HCT116 (cell line): ENCODE data around the gene CADPS2. TPM values are rescaled to one million over a fixed set of nuclear protein-coding genes. Genes with fewer than 3 reads are reported as not detected.

ENCODE experiments used
- ATAC-seq: fragments of 200-7000 bp; cut with Tn5 transposase; 2 replicates; pipeline ENCODE4 v1.9.1; 2020; ENCODE audit warnings: mild to moderate bottlenecking, moderate library complexity
- BruUV-seq: library from RNA; stranded (reverse); fragments of 400-500 nt; replicated peaks from 2 replicates; lab custom pipeline; 2021; lab: Mats Ljungman, UMichigan
- CTCF ChIA-PET: fragments of 300-600 bp; sonication (Branson Sonifier 250); formaldehyde crosslinking; loops from one replicate; lab custom pipeline; 2021; ENCODE audit warnings: antibody characterized with exemption; lab: Charles Lee
- POLR2A ChIA-PET: fragments of 300-600, 350-600 bp; sonication (Branson Sonifier 250); formaldehyde crosslinking; loops from one replicate; lab custom pipeline; 2021; ENCODE audit warnings: antibody characterized with exemption; lab: Charles Lee
- RAD21 ChIA-PET, 2 experiments: fragments of 300-600 bp; sonication (Branson Sonifier 250); formaldehyde crosslinking; loops; one replicate each; lab custom pipeline; 2023; ENCODE audit warnings: low total read pairs in 2 of 2; ENCODE audit not compliant: uncharacterized antibody in 2 of 2, unreplicated experiment in 2 of 2, low non-redundant PET in 1 of 2; lab: Charles Lee
- DNase-seq: peaks from one replicate; pipeline ENCODE4 v3.0.0-alpha.2; 2010; ENCODE audit warnings: low read depth, low spot score
- H2AFZ ChIP-seq: fragments of 200-600 bp; shearing (Covaris generic), sonication (generic); 2 replicates; pipeline ENCODE4 v1.6.1; 2017; ENCODE audit warnings: low read depth, mixed run types, mixed read lengths, antibody characterized with exemption, low read length; ENCODE audit not compliant: poor library complexity, severe bottlenecking
- H3K27ac ChIP-seq: 2 replicates; pipeline ENCODE4 v1.5.1; 2012; ENCODE audit warnings: low read depth, low read length
- H3K27me3 ChIP-seq: fragments of 200-600 bp; sonication (generic); 2 replicates; pipeline ENCODE4 v1.6.1; 2016; ENCODE audit warnings: mixed run types, low read length, mixed read lengths; ENCODE audit not compliant: insufficient read depth
- H3K36me3 ChIP-seq, 2 experiments: fragments of 200-500 bp in 1 of 2; fragments of 200-600 bp in 1 of 2; sonication (Bioruptor generic) in 1 of 2; sonication (generic) in 1 of 2; 2 replicates each; pipeline versions ENCODE4 v1.5.1 to v1.6.1; 2014 to 2016; ENCODE audit warnings: low read length in 2 of 2, inconsistent platforms in 1 of 2, mixed read lengths in 1 of 2, mixed run types in 1 of 2; ENCODE audit not compliant: insufficient read depth in 2 of 2, control insufficient read depth in 1 of 2
- H3K4me1 ChIP-seq, 2 experiments: fragments of 200-600 bp in 1 of 2; sonication (generic) in 1 of 2; 2 replicates each; pipeline versions ENCODE4 v1.5.1 to v1.6.1; 2012 to 2017; ENCODE audit warnings: low read length in 2 of 2, inconsistent platforms in 1 of 2, mild to moderate bottlenecking in 1 of 2, mixed read lengths in 1 of 2, mixed run types in 1 of 2, moderate library complexity in 1 of 2; ENCODE audit not compliant: insufficient read depth in 2 of 2, control insufficient read depth in 1 of 2
- H3K4me2 ChIP-seq: fragments of 200-600 bp; sonication (generic); 2 replicates; pipeline ENCODE4 v1.6.1; 2017; ENCODE audit warnings: mixed run types, low read length, mixed read lengths
- H3K4me3 ChIP-seq, 2 experiments: fragments of 200-600 bp in 1 of 2; sonication (generic) in 1 of 2; replicated peaks in 1 of 2; 2 replicates each; pipeline ENCODE4 v1.5.1; 2011 to 2016; ENCODE audit warnings: low read length in 2 of 2, control low read depth in 1 of 2, low read depth in 1 of 2, mild to moderate bottlenecking in 1 of 2, mixed read lengths in 1 of 2, mixed run types in 1 of 2
- H3K79me2 ChIP-seq: fragments of 200-600 bp; sonication (generic); 2 replicates; pipeline ENCODE4 v1.6.1; 2017; ENCODE audit warnings: mild to moderate bottlenecking, mixed run types, low read length, moderate library complexity, mixed read lengths; ENCODE audit not compliant: insufficient read depth
- H3K9ac ChIP-seq: fragments of 200-600 bp; sonication (generic); 2 replicates; pipeline ENCODE4 v1.6.1; 2016; ENCODE audit warnings: low read length, mixed read lengths
- H3K9me2 ChIP-seq: fragments of 200-600 bp; sonication (generic), shearing (Covaris generic); 2 replicates; pipeline ENCODE4 v1.6.1; 2017; ENCODE audit warnings: mixed run types, mild to moderate bottlenecking, moderate library complexity; ENCODE audit not compliant: insufficient read depth
- H3K9me3 ChIP-seq, 2 experiments: fragments of 200-500 bp in 1 of 2; fragments of 200-600 bp in 1 of 2; sonication (Bioruptor generic) in 1 of 2; sonication (generic) in 1 of 2; 2 replicates each; pipeline ENCODE4 v1.6.1; 2014 to 2017; ENCODE audit warnings: low read length in 2 of 2, mixed read lengths in 2 of 2, inconsistent platforms in 1 of 2, low read depth in 1 of 2, mild to moderate bottlenecking in 1 of 2, mixed run types in 1 of 2, moderate library complexity in 1 of 2; ENCODE audit not compliant: control insufficient read depth in 1 of 2, insufficient read depth in 1 of 2
- H4K20me1 ChIP-seq: fragments of 200-600 bp; sonication (generic), shearing (Covaris generic); 2 replicates; pipeline ENCODE4 v1.6.1; 2017; ENCODE audit warnings: mixed run types, mild to moderate bottlenecking, moderate library complexity; ENCODE audit not compliant: insufficient read depth
- ATF3 ChIP-seq: IDR thresholded peaks from 2 replicates; pipeline ENCODE4 v1.6.1; 2012
- EGR1 ChIP-seq: IDR thresholded peaks from 2 replicates; pipeline ENCODE4 v1.6.1; 2012; ENCODE audit warnings: low read depth
- ELF1 ChIP-seq: IDR thresholded peaks from 2 replicates; pipeline ENCODE4 v1.6.1; 2012; ENCODE audit warnings: low read depth, borderline replicate concordance
- EZH2phosphoT487 ChIP-seq: fragments of 200-600 bp; IDR thresholded peaks from 2 replicates; pipeline ENCODE4 v1.6.1; 2018; ENCODE audit warnings: antibody characterized with exemption, borderline replicate concordance
- FOSL1 ChIP-seq: IDR thresholded peaks from 2 replicates; pipeline ENCODE4 v1.6.1; 2012; ENCODE audit warnings: low read depth
- MAX ChIP-seq: IDR thresholded peaks from 2 replicates; pipeline ENCODE4 v1.6.1; 2012
- POLR2A ChIP-seq: IDR thresholded peaks from 2 replicates; pipeline ENCODE4 v1.7.0; 2011; ENCODE audit warnings: borderline replicate concordance; ENCODE audit not compliant: insufficient read depth, insufficient read length; ENCODE audit errors: extremely low read depth
- POLR2AphosphoS5 ChIP-seq: IDR thresholded peaks from 2 replicates; pipeline ENCODE4 v1.6.1; 2011; ENCODE audit warnings: mild to moderate bottlenecking, low read depth, low read length, moderate library complexity
- RAD21 ChIP-seq: IDR thresholded peaks from 2 replicates; pipeline ENCODE4 v1.6.1; 2012; ENCODE audit warnings: low read depth, mild to moderate bottlenecking
- SIN3A ChIP-seq: IDR thresholded peaks from 2 replicates; pipeline ENCODE4 v1.6.1; 2012; ENCODE audit warnings: low read depth
- SP1 ChIP-seq: IDR thresholded peaks from 2 replicates; pipeline ENCODE4 v1.6.1; 2012; ENCODE audit warnings: low read depth
- SRF ChIP-seq: IDR thresholded peaks from 2 replicates; pipeline ENCODE4 v1.6.1; 2012; ENCODE audit warnings: low read depth
- TCF7L2 ChIP-seq: IDR thresholded peaks from 2 replicates; pipeline ENCODE4 v1.7.0; 2011; ENCODE audit warnings: borderline replicate concordance, inconsistent platforms; ENCODE audit not compliant: insufficient read depth, insufficient read length; ENCODE audit errors: extremely low read depth
- ZFX ChIP-seq: fragments of 450-650 bp; IDR thresholded peaks from 2 replicates; pipeline ENCODE4 v1.6.1; 2017
- intact Hi-C: fragments of 100-400 bp; cut with micrococcal nuclease; formaldehyde crosslinking; loops from 2 replicates; pipeline ENCODE4 v1.10.0; 2022
- total RNA-seq: library from RNA; stranded (reverse); gene quantifications from one replicate; pipeline ENCODE4 v1.2.1, GENCODE V29; 2021; ENCODE audit not compliant: unreplicated experiment

Gene CADPS2
- total RNA-seq, 1 experiment from 2014 or later = 7.5 TPM

GRCh38 chr7:122350701-122351100 is 535.6 kb downstream of the CADPS2 start:
- Histone ChIP-seq H3K4me2 (no peak overlapping the region), H3K4me1 (no peaks in the 10 kb centered on the region), H3K4me3 (no peak overlapping the region), H3K79me2 (no peaks in the 10 kb centered on the region), H3K27me3 (no peaks in the 10 kb centered on the region), H3K9me2 (no peaks in the 10 kb centered on the region), H4K20me1 (no peaks in the 10 kb centered on the region), H3K9ac (no peak overlapping the region), H3K9me3 (no peaks in the 10 kb centered on the region), H2AFZ (no peak overlapping the region), H3K36me3 (no peaks in the 10 kb centered on the region), H3K27ac (no peak overlapping the region)
- ChIA-PET CTCF (no interaction called here), POLR2A (no interaction called here), RAD21 (no interaction called here)
- intact Hi-C loops = no loop called here
- DNase-seq = no peak
- TF ChIP-seq RAD21 (0 out of 2 replicates have a peak, but pooled peaks have one; percentile 6), EZH2phosphoT487 (no peak)
- no TSS peak for BruUV-seq
- no peak for ATAC-seq

GRCh38 chr7:122344303-122344620 is 542.0 kb downstream of the CADPS2 start:
- POLR2A ChIA-PET = no interaction called here
- DNase-seq (no peak), ATAC-seq (no peak)
- no peak overlapping the region for H3K4me3 ChIP-seq
- H4K20me1 ChIP-seq = no peaks in the 10 kb centered on the region
- TF ChIP-seq SP1 (no peak), FOSL1 (no peak), TCF7L2 (no peak), ATF3 (no peak), MAX (no peak), EGR1 (no peak), POLR2AphosphoS5 (no peak), SIN3A (no peak), ELF1 (no peak), RAD21 (no peak), ZFX (no peak), SRF (no peak), POLR2A (no peak), EZH2phosphoT487 (no peak)
- no TSS peak for BruUV-seq
- H3K27ac ChIP-seq = no peak overlapping the region
- no peaks in the 10 kb centered on the region for H3K9me2 ChIP-seq
- no peaks in the 10 kb centered on the region for H3K27me3 ChIP-seq
- no peaks in the 10 kb centered on the region for H3K9me3 ChIP-seq
- CTCF ChIA-PET = no interaction called here
- H3K4me2 ChIP-seq = no peak overlapping the region
- H3K4me1 ChIP-seq = no peaks in the 10 kb centered on the region
- no peak overlapping the region for H2AFZ ChIP-seq
- no peaks in the 10 kb centered on the region for H3K79me2 ChIP-seq
- no peak overlapping the region for H3K9ac ChIP-seq
- intact Hi-C loops = no loop called here
- RAD21 ChIA-PET = no interaction called here
- H3K36me3 ChIP-seq = no peaks in the 10 kb centered on the region
